Dermis microvascular lymphatic vessel endothelial cell (primary cell): ENCODE data around the gene UBALD2. TPM values are rescaled to one million over a fixed set of nuclear protein-coding genes. Genes with fewer than 3 reads are reported as not detected.
"Not testable (repeated sequence)": the region's sequence is repeated elsewhere in the genome, so short reads cannot be mapped to it uniquely, and the experiment has no call there.

Source experiments
- DNase-seq, 2 donors: peaks; one replicate each; pipeline versions ENCODE4 v3.0.0 to v3.0.0-alpha.2; 2010; ENCODE audit warnings: low read depth in 2 of 2
- total RNA-seq: library from RNA; depleted of rRNA; stranded (reverse); fragments of >200 nt; gene quantifications from 2 replicates; pipeline ENCODE4 v1.2.1, GENCODE V29; 2014

The UBALD2 gene
- total RNA-seq, 1 donor from 2014 or later: 6.8 TPM

DNA sequence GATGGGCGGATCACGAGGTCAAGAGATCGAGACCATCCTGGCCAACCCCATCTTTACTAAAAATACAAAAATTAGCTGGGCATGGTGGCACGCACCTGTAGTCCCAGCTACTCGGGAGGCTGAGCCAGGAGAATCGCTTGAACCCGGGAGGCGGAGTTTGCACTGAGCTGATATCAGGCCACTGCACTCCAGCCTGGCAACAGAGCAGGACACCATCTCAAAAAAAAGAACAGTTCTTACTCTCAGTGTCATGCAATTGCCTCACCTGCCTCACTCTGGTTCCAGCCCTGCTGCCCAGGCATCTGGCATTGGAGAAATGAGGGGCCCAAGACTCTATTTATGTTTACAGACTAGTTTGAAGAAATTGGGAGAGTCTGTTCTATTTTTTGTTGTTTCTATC lies 20.4 kb upstream of the UBALD2 start:
- DNase-seq: not testable (repeated sequence)

DNA sequence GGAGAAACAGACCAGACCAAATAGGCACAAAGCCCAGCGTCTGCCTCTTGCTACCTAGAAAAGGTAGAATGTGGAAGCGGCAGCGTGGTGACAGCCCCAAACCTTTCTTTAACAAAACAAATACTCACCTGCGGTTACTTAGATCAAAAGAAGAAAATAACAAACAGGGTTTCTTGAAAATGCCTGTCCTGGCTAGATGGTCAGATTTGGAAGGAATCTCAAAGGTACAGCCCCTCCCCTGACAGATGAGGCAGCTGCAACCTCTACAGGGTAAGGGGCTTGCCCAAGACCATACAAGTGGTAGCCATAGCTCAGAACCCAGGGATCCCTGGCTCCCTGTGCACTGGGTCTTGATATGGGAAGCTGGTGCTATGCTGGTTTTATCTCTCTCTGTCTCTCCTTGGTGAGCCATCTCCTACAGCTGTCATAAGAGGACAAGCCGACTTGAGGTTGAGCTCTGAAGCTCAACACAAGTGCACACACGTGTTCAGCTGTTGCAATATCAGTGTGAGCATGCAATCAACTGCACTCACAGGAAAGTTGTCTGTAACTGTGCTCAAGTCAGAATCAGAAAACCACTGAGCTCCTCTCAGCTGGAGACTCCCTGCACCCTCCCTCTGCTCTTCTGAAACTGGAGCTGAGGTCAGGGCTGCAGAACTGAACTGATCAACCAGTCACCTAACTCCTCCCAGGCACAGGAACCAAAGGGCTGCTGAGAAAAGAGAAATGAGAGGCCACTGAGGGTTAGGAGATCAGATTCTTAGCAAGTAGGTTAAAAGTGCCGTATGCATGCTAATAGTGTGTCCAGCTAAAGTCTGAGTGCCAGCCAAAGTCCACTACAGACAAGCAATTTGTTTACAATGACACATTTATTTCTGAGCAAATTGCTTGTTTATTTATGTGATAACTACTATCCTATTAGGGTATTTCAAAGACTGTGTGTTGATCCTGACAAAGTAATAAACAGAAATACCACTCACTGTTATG lies 18.8 kb upstream of the UBALD2 start:
- no peak for DNase-seq

DNA sequence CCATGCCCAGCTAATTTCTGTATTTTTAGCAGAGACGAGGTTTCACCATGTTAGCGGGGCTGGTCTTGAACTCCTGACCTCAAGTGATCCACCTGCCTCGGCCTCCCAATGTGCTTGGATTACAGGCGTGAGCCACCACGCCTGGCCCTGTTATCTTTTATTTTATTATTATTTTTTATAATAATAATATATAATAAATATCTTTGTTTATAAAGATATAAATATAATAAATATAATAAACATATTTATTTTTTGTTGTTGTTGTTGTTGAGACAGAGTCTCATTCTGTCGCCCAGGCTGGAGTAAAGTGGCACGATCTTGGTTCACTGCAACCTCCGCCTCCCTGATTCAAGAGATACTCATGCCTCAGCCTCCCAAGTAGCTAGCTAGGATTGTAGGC lies 17.8 kb upstream of the UBALD2 start:
- DNase-seq: no peak

DNA sequence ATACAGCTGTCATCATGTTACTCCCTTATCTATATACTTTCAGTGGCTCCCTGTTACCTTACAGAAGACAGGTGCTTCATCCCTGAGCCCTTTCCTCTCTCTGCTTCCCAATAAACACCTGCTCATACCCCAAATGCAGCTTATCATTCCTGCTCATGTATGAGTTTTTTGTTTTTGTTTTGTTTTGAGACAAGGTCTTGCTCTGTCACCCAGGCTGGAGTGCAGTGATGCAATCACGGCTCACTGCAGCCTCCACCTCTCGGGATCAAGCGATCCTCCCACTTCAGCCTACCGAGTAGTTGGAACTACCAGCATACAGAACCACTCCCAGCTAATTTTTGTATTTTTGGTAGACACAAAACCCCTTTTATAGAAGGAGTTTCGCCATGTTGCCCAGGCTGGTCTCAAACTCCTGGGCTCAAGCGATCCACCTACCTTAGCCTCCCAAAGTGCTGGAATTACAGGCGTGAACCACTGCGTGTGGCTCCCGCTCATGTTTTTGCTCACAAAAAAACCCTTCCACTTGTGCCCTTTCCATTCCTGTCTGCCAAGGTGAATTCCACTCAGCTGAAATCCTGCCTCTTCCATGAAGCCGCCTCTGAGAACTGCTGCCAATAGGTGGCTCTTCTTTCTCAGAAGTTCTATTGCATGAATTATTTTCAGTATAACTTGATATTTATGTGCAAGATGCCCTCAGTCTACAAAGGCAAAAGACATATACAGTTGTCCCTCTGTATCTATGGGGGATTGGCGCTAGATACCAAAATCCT lies 16.9 kb upstream of the UBALD2 start:
- peak in 1 of 2 donors; percentile 40 for DNase-seq

DNA sequence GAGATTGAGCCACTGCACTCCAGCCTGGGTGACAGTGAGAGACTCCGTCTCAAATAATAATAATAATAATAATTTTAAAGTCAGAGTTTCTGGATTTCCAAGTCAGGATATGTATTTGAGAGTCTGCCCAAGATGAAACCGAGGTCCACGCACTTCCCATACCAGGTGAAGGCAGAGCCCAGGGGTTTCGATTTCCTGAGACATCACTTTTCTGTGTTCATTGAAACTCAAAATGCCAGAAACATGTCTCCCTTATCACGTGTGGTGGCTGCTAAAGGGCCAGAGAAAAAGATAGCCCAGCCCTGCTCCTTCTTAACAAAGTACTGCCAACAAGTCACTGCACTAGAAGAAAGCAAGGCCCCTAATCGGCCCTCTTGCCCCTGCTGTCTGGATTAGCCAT lies 15.0 kb upstream of the UBALD2 start:
- no peak for DNase-seq

DNA sequence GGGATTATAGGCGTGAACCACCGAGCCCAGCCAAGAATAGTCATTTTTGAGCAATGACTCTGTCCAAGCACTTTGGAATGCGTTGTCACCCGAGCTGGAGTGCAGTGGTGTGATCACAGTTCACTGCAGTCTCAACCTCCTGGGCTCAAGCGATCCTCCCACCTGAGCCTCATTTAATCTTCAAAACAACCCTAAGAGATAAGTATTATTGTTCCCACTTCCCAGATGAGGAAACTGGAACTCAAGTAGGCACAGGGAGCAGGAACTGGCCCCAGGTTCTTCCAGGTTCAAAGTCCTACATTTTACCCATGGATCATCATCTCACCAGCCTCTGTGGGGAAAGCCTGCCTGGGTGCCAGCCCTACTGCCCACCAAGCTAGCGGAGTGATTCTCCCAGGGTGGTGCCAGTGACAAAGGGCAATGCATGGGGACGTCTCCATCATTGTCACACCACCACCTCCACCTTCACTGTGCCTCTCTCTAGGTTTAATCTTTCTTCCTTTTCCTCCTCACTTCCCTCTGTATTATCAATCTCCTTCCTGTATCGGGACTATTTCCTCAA lies 13.6 kb upstream of the UBALD2 start:
- DNase-seq: no peak

DNA sequence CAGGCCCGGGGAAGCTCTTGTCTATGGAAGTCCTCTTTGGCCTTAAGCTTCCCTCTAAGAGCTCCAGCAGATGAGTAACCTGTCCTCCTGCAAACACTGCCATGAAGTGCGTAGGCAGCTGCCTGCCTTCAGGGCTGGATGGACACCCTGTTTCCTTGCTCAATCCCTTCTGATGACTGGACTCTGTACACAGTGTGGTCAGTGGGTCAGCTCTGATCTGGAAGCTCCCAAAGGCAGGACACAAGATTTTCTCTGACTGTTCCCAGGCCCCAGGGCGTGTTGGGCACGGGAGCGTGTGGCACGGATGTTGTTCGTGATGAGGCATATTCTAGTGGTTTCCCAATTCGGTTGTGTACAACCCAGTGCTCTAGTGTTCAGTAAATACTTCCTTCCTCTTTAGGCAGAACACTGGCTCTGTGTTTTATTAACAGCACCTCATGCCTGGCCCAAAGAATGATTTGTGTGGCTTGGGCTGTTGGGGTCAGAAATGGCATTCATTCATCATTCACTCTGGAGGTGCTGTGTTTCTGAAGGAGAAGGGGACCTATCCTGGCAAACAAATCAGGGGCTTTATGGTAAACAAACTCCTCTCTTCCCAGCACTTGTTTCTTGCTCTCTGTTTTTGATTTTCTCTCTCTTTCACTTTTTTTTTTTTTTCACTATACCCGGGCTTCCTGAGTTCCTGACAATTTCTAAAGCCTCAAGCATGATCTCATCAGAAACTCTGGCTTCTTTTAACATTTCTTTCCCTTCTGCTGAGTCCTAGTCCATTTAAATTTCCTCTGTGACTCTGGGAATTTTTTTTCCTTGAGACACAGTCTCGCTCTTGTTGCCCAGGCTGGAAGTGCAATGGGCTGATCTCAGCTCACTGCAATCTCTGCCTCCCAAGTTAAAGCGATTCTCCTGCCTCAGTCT lies 12.9 kb upstream of the UBALD2 start:
- peak; percentile 55 to 81 for DNase-seq

DNA sequence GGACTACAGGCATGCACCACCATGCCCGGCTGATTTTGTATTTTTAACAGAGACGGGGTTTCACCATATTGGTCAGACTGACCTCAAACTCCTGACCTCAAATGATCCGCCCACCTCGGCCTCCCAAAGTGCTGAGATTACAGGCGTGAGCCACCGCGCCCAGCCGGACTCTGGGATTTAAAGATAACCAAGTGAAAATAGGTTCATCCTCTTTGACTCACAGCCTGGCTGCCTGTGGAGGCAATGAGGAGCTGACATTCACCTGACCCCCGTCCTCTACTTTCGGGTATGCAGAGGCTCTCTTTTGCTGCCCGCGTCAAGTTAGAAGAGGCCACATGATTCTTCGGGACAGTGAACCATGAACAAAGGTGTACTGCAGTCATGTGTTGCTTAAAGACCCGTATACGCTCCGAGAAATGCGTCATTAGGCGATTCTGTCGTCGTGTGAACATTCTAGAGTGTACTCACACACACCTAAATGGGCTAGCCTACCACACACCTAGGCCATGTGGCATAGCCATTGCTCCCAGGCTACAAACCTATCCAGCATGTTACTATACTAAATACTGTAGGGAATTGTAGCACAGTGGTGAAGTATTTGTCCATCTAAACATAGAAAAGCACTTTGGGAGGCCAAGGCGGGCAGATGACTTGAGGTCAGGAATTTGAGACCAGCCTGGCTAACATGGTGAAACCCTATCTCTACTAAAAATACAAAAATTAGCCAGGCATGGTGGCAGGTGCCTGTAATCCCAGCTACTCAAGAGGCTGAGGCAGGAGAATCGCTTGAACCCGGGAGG lies 12.0 kb upstream of the UBALD2 start:
- DNase-seq: not testable (repeated sequence)

DNA sequence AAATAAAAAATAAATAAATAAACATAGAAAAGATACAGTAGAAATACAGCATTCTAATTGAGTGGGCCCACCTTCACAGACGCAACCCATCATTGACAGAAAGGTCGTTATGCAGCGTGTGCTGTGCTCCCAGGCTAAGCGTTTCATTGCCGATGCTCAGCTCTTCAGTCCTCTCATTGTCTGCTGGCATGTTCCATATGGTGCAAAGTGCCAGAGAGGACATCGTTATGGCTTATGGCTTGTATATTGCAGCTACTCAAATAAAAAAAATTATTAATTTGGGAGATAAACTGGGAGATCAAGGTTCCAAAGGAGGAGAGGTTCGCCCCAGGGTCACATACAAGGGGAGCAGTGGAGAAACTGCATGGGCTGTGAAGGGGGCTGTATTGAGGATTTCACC lies 11.3 kb upstream of the UBALD2 start:
- DNase-seq: no peak

DNA sequence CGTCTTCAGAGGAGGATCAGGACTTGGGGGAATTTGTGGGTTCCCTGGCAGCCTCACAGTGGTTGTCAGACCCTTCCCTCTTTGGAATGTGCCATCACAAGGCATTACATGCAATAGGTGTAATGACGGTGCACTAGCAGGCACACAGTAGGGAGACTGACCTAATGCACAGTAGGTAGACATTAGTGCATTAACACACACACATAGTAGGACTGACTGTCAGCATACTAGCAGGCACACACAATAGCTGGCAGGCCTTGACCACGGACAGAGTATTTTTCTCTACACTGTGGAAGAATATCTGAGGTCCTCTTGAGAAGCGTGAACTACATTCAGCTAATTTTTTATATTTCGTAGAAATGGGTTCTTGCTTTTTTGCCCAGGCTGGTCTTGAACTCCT lies 10.9 kb upstream of the UBALD2 start:
- DNase-seq: no peak

DNA sequence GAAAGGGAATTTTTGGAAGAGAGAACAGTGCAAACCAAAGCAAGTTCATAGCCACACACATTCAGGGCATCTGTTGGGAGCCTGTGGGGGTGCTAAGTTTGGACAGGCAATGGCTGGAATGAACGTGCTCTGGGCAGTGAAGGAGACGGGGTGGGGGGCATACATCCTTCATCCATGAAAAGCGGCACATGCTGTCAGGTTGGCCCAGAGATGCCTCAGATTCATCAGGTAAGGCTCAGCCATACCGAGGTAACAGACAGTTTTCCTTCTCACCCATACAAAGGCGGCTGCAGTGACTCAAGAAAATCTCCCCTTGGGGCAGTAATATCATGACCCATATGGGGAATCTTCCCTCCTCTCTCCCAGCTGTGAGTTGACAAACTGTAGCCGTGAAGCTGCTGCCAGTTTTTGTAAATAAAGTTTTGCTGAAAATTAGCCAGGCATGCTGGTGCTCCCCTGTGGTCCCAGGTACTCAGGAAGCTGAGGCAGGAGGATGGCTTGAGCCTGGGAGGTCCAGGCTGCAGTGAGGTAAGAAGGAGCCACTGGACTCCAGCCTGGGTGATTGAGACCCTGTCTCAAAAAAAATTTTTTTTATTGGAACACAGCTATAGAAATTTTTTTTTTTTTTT lies 9.2 kb upstream of the UBALD2 start:
- no peak for DNase-seq

DNA sequence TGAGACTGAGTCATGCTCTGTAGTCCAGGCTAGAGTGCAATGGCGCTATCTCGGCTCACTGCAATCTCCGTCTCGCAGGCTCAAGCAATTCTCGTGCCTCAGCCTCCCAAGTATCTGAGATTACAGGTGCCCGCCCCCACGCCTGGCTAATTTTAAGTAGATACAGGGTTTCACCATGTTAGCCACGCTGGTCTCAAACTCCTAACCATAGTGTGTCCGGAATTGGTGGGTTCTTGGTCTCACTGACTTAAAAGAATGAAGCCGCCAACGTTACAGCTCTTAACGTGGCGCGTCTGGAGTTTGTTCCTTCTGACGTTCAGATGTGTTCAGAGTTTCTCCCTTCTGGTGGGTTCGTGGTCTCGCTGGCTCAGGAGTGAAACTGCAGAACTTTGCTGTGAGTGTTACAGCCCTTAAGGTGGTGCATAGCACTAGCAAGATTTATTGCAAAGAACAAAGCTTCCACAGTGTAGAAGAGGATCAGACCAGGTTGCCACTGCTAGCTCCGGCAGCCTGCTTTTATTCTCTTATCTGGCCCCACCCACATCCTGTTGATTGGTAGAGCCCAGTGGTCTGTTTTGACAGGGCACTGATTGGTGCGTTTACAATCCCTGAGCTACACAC lies 8.6 kb upstream of the UBALD2 start:
- not testable (repeated sequence) for DNase-seq

DNA sequence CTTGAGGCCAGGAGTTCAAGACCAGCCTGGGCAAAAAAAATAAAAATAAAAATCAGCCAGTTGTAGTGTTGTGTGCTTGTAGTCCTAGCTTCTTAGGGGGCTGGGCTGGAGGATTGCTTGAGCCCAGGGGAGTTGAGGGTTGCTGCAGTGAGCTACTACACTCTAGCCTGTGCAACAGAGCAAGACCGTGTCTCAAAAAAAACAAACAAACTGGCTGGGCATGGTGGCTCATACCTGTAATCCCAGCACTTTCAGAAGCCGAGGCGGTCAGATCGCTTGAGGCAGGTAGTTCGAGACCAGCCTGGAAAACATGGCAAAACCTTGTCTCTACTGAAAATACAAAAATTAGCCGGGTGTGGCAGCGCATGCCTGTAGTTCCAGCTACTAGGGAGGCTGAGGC lies 4.9 kb upstream of the UBALD2 start:
- no peak for DNase-seq

DNA sequence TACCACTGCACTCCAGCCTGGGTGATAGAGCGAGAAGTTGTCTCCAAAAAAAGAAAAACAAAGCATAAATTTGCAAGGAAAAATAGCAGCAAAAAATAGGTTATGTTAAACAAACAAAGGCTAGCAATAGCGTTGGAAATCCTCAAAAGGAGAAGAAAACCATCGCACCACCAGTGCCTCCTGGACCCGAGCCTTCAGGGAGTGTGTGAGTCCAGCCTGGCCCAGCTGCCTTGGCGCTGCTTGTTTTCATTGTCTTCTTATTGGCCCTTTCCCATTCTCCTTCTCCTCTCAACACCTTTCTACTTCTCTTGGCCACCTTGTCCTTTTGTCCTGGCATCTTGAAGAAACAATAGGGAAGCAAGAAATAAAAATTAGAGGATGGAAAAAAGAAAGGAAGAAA lies 4.5 kb upstream of the UBALD2 start:
- DNase-seq: no peak

DNA sequence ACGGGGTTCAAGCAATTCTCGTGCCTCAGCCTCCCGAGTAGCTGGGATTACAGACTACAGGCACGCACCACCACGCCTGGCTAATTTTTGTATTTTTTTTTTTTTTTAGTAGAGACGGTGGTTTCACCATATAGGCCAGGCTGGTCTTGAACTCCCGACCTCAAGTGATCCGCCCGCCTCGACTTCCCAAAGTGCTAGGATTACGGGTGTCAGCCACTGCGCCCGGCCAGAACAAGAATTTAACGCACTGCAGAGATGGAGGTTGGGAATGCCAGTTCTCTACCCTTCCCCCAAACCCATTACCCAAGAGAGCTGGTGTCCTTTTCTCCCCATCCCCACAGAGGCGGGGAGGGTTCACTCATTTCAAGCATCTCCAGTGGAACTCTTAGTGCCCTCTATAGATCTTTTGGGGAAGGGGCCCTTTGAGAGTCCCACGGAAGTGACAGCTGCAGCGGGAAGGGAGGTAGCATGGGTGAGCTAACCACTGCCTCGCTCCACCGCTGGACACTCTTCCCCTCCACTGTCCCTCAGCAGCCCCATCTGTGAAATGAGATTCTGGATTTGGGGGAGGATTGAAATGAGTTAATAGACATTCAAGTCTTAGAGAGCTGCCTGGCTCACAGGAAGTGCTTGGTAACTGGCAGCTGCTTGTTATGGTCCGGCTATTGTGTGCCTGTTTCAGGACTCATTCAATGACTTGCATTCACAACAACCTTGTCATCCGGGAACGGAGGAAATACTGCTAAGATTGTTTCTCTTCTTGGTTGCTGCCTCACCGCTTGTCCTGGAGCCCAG lies 3.5 kb upstream of the UBALD2 start:
- DNase-seq: peak in 1 of 2 donors; percentile 96

DNA sequence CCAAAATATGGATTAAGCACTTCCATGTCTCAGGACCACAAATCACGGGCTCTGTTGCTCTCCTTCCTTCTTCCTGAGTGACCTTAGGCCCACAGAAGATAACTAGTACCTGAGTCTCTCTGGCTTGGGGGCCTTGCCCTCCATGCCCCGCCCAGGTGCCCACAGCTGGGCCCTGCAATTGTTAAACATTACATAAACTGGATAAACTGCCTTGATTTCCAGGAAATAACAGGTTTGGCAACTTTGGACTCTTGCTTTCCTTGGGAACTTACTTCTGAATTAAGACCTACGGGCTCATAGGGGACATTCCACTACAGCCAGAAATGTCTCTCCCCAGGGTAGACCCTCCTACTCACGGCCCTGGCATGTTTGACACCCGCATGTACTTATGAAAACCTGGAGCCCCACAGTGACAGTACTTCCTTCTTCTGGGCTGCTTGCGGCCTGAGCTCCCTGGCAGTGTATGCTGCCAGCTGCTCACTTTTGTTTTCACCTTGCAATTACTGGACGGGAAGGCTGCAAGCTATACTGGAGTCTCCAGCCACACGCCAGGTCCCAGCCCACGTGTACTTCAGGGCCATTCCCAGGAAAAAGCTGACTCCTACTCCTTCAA lies 2.3 kb upstream of the UBALD2 start:
- DNase-seq: peak in 1 of 2 donors; percentile 65

DNA sequence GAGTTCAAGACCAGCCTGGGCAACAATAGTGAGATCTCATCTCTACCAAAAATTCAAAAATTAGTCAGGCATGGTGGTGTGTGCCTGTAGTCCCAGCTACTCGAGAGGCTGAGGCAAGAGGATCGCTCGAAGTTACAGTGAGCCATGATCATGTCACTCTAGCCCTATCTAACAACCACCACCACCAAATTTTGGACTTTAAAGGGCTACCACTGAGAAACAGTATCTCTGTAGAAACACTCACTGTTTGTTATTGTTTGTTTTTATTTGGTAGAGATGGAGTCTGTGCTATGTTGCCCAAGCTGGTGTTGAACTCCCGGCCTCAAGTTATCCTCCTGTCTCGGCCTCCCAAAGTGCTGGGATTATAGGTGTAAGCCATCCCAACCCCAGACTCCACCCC lies 1.3 kb upstream of the UBALD2 start:
- DNase-seq: no peak

DNA sequence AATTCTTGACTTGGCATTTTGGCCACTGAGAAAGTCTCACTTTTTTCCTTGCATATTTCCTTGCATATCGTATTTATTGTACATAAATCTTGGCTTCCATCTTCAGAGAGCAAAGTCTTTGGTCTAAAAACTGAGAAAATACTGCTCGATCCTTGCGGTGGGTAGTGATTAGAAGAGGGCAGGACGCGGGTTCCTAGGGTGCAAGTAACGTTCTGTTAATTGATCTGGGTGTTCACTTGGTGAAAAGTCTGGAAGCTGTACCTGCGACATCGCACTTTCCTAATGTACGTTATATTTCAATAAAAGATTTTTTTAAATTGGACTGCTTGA lies 758 bp upstream of the UBALD2 start:
- DNase-seq: no peak
